Common myeloid progenitor, CD34-positive (primary cell): ENCODE data around the gene ZNF750. TPM values are rescaled to one million over a fixed set of nuclear protein-coding genes. Genes with fewer than 3 reads are reported as not detected.

Experiments
- CTCF ChIA-PET: fragments of 350-600 bp; sonication (Branson Sonifier 250); formaldehyde crosslinking; loops from one replicate; lab custom pipeline; 2021; ENCODE audit warnings: antibody characterized with exemption; lab: Charles Lee
- POLR2A ChIA-PET: fragments of 350-600 bp; sonication (Branson Sonifier 250); formaldehyde crosslinking; loops from one replicate; lab custom pipeline; 2021; ENCODE audit warnings: antibody characterized with exemption; lab: Charles Lee
- DNase-seq, 3 donors: peaks; one replicate each; pipeline versions ENCODE4 v3.0.0 to v3.0.0-alpha.2; 2013
- H3K27ac ChIP-seq, 2 experiments: 1 replicate in 1 of 2; 2 replicates in 1 of 2; pipeline ENCODE4 v1.7.0; 2013; ENCODE audit warnings: inconsistent platforms in 2 of 2, low read length in 2 of 2, mild to moderate bottlenecking in 2 of 2, low read depth in 1 of 2, moderate library complexity in 1 of 2; ENCODE audit not compliant: severe bottlenecking in 2 of 2, insufficient read depth in 1 of 2, poor library complexity in 1 of 2
- H3K27me3 ChIP-seq, 5 experiments: replicated peaks in 2 of 5; 1 replicate in 3 of 5; 2 replicates in 2 of 5; pipeline versions ENCODE4 v1.6.1 to v1.7.0; 2013; ENCODE audit warnings: low read length in 4 of 5, mild to moderate bottlenecking in 2 of 5, moderate library complexity in 2 of 5, inconsistent platforms in 1 of 5; ENCODE audit not compliant: insufficient read depth in 5 of 5, control insufficient read depth in 4 of 5
- H3K36me3 ChIP-seq, 4 experiments: 1 replicate in 2 of 4; 2 replicates in 2 of 4; pipeline versions ENCODE4 v1.6.1 to v1.7.0; 2013; ENCODE audit warnings: low read length in 3 of 4, control low read depth in 1 of 4, mild to moderate bottlenecking in 1 of 4; ENCODE audit not compliant: control insufficient read depth in 4 of 4, insufficient read depth in 4 of 4
- H3K4me1 ChIP-seq, 4 experiments: 1 replicate in 3 of 4; 2 replicates in 1 of 4; pipeline versions ENCODE4 v1.6.1 to v1.7.1; 2013; ENCODE audit warnings: low read length in 3 of 4, mild to moderate bottlenecking in 3 of 4, control low read depth in 1 of 4, inconsistent platforms in 1 of 4, moderate library complexity in 1 of 4; ENCODE audit not compliant: control insufficient read depth in 4 of 4, insufficient read depth in 4 of 4; ENCODE audit errors: control extremely low read depth in 1 of 4
- H3K4me3 ChIP-seq, 7 experiments: 1 replicate in 4 of 7; 2 replicates in 3 of 7; pipeline versions ENCODE4 v1.5.1 to v1.7.0; 2013; ENCODE audit warnings: mild to moderate bottlenecking in 7 of 7, low read length in 6 of 7, moderate library complexity in 6 of 7, inconsistent platforms in 2 of 7, low read depth in 2 of 7, control low read depth in 1 of 7; ENCODE audit not compliant: insufficient read depth in 4 of 7, control insufficient read depth in 1 of 7; ENCODE audit errors: extremely low read depth in 1 of 7
- H3K9me3 ChIP-seq, 5 experiments: 1 replicate in 4 of 5; 2 replicates in 1 of 5; pipeline versions ENCODE4 v1.6.1 to v1.7.1; 2013; ENCODE audit warnings: low read length in 4 of 5, mild to moderate bottlenecking in 2 of 5, inconsistent platforms in 1 of 5, low read depth in 1 of 5, moderate library complexity in 1 of 5; ENCODE audit not compliant: control insufficient read depth in 4 of 5, insufficient read depth in 2 of 5; ENCODE audit errors: control extremely low read depth in 1 of 5
- WGBS: methylation state at CpG from one replicate; pipeline ENCODE4 v1.1.5; 2013; ENCODE audit not compliant: insufficient coverage; 5-methylcytosine and 5-hydroxymethylcytosine counted together
- polyA plus RNA-seq: library from polyadenylated mRNA; unstranded; fragments of 120-200 nt; gene quantifications from one replicate; pipeline ENCODE4 v1.2.1, GENCODE V29; 2013

The ZNF750 gene
- polyA plus RNA-seq, result 0.08 TPM

DNA sequence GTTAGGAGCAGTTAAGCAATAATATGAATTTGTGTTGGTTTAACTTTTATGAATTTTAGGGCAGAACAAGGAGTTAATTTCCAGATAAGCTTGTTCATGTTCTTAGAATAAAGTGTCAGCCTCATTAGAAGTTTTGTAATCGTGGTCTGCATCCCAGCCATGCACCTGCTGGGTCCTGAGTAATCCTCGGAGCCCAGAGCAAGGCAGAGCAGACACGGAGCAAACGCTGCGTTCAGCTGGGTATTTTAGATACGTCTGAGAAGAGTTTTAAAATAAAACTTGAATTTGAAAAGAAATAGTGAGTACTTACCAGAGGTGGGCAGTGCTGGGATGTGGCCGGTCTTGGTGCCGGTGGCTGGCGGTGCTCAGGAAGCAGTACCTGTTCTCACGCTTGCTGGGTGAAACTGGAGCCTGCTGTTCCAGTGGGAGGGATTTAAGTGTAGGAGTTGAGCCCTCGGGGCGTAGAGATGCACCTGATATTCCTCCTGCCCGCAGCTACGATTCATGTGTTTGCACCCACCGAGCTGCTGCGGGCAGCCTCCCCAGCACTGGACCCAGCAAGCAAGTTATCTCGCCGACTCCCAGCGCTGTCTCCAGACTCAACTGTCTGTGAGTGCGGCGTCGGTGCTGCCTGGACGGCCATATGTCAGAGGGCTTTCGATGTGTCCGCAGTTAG is at the start of gene ZNF750:
ZNF750 (minus strand) TSS at position 406 of the 676 bp plus-strand sequence. CDS start 7,568 bp downstream, outside the sequence.
- H3K27me3 ChIP-seq, result no peaks in the 10 kb centered on the region
- H3K4me3 ChIP-seq, result no peak within 1 kb of the TSS
- no peak for DNase-seq
- ChIA-PET CTCF (no interaction called here), POLR2A (no interaction called here)
- H3K27ac ChIP-seq, result no peak within 1 kb of the TSS
- H3K4me1 ChIP-seq, result peaks cover 0 to 4% (median 0%) of the 10 kb centered on the region in 4 experiments
- H3K36me3 ChIP-seq, result peaks cover 0 to 15% (median 2%) of the 10 kb centered on the region in 4 experiments
- H3K9me3 ChIP-seq, result no peaks in the 10 kb centered on the region
- over 99% methylated on average over 19 of the region's 25 CpGs for WGBS

DNA sequence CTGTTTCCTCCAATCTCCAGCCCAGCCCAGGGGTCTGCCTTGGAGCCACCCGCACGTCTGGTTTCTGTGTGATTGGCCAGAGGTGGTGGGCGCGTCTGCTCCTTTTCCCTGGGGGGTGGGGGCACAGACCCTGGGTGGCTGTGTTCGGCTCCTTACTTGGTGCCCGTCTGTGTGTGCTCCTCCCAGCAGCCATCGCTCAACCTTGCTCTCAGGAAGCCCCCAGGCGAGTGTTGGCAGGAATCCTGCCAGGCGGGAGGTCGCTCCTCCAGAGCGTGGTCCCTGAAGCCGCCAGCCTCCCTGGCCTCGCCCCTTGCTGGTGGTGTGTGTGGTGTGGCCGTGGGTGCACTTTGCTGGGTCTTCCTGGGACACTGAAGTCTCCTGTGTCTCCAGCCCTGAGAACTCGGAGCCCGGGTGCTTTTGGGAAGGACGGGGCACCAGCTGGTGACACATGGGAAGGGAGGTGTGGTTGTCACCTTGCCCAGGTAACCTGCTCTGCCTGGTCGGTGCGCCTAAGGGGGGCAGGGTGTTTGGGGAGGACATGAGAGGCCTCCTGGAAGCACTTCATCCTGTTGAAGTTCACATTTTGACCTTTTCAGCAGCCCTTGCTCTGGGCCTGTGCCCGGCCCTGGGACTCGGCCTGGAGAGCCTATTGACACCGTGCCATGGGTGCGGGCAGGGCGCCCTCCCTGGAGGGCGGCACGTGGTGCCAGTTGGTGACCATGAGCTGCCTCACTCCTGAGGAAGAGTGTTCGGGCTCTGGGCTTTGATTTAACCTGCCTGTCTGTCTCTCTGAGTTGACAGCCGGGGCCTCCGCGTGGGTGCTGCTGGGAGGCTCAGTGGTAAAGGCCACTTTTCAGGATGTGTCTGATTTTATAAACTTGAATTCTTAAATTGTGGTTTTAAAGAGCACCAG is 49.0 kb upstream of the ZNF750 start:
- H3K36me3 ChIP-seq, result peaks cover 2 to 23% (median 10%) of the 10 kb centered on the region in 4 experiments
- 91% methylated on average over 22 of the region's 30 CpGs for WGBS
- peaks cover 6 to 63% (median 44%) of the 10 kb centered on the region in 4 experiments for H3K4me1 ChIP-seq
- DNase-seq, result peak in 1 of 3 donors; percentile 53
- no peaks in the 10 kb centered on the region for H3K27me3 ChIP-seq
- ChIA-PET CTCF (no interaction called here), POLR2A (no interaction called here)
- H3K4me3 ChIP-seq, result no peak overlapping the region
- no peaks in the 10 kb centered on the region for H3K9me3 ChIP-seq
- no peak overlapping the region for H3K27ac ChIP-seq

DNA sequence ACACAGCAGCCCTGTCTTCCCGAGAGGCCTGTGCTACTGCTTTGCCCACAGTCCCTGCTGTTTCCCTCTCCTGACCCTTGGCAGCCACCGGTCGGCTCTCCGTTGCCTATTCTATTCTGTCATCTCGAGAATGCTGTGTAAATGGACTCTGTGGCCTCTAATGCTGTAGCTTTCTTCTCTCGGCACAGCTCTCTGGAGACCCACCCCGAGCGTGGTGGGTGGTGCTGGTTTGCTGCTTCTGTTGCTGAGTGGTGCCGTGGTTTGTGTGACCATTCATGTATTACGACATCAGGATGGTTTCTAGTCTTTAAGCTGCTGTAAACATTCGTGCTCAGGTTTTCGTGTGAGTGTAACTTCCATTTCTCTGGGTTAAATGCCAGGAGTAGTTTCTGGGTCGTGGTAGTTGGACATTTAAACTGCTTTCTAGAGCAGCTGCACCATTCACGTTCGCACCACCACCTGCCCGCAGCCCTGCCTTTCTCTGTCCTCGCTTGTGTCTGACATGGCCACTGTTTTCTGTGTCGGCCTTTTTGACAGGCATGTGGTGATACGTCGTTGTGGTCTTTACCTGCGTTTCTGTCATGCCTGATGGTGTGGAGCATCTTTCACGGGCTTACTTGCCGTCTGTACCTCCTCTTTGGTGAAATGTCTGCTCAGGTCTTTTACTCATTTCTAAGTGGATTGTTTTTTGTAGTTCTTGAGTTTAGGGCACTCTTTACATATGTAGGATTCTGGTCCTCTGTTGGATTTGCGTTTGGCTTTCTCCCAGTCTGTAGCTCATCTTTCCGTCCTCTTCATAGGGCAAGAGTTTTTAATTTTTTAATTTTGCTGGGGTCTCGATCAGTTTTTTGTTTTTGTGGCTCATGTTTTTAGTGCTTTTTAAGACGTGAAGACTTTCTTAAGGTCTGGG is 47.7 kb upstream of the ZNF750 start:
- 93% methylated on average over 18 of the region's 27 CpGs for WGBS
- ChIA-PET POLR2A (no interaction called here), CTCF (interaction anchor here (0.7 to 2.7 kb wide), 2 partner anchors 12 to 25 kb away, joined by 3 to 17 read pairs; no protein-coding TSS in a partner anchor)
- Histone ChIP-seq H3K9me3 (no peaks in the 10 kb centered on the region), H3K36me3 (peaks cover 2 to 23% (median 10%) of the 10 kb centered on the region in 4 experiments), H3K27me3 (no peaks in the 10 kb centered on the region), H3K4me3 (no peak overlapping the region), H3K4me1 (peaks cover 6 to 65% (median 45%) of the 10 kb centered on the region in 4 experiments), H3K27ac (no peak overlapping the region)
- DNase-seq, result no peak

DNA sequence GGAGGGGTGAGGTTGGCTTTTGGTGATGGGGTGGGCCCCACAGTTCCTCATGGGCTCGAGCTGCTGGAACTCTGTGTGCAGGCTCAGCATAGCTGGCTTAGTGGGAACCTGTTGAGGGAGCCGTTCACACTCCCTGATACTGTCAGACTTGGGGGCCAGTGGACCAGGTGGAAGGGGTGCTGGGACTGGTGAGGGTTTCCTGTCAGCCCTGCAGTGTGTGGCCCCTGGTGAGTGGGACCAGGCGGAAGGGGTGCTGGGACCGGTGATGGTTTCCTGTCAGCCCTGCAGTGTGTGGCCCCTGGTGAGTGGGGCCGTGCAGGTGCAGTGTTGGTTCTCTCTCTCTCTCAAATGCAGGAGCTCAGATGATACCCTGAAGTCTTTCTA is 45.1 kb upstream of the ZNF750 start:
- H3K27ac ChIP-seq, result peak overlapping the region in 1 of 2 experiments; percentile 44
- POLR2A ChIA-PET, result interaction anchor here (0.5 to 1.4 kb wide), 5 partner anchors 9 to 25 kb away, joined by 3 to 6 read pairs (median 4); no protein-coding TSS in a partner anchor
- WGBS, result 6% methylated on average over 5 of the region's 5 CpGs
- H3K4me3 ChIP-seq, result peak overlapping the region in 3 of 7 experiments; percentile 5 to 17 (median 6)
- peaks cover 0 to 7% (median 3%) of the 10 kb centered on the region in 4 experiments for H3K36me3 ChIP-seq
- H3K27me3 ChIP-seq, result peaks cover 0 to 2% (median 0%) of the 10 kb centered on the region in 5 experiments
- CTCF ChIA-PET, result interaction anchor here (0.7 to 2.7 kb wide), 15 partner anchors 9 to 217 kb away, joined by 3 to 17 read pairs (median 3); no protein-coding TSS in a partner anchor
- peak in 2 of 3 donors; percentile 36 to 61 for DNase-seq
- peaks cover 6 to 84% (median 57%) of the 10 kb centered on the region in 4 experiments for H3K4me1 ChIP-seq
- no peaks in the 10 kb centered on the region for H3K9me3 ChIP-seq

DNA sequence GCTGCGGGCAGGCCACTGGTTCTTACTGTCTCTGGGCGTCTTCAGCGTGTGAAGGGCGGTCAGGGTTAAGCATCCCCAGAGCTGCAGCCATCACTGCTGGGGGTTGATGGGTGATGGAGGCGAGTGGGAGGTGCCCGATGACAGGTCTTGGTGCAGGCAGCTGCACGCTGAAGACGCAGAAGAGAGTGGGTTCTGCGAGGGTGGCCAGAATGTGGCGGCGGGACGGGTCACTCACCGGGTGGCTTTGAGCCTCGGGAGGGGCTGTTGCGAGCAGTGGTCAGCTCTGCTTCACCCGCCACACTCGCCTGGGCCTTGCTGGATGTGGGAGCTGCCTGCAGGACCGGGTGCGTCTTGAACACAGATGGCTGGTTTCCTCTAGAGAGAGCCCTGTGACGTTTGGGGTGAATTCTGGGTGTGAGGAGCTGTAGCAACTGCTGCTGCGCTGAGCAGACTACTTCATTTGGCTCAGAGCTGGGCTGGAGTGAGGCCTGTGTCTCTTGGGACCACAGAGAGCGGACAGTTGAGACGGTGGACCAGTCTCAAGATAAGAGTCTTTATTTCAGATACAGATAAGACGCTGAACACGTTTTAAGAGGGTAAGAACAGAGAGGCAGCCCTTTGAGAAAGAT is 44.6 kb upstream of the ZNF750 start:
- Histone ChIP-seq H3K9me3 (no peaks in the 10 kb centered on the region), H3K36me3 (peaks cover 0 to 3% (median under 1%) of the 10 kb centered on the region in 4 experiments), H3K4me1 (peaks cover 6 to 85% (median 58%) of the 10 kb centered on the region in 4 experiments), H3K4me3 (peak overlapping the region in 3 of 7 experiments; percentile 5 to 17 (median 6)), H3K27me3 (peaks cover 0 to 2% (median 0%) of the 10 kb centered on the region in 5 experiments), H3K27ac (no peak overlapping the region)
- ChIA-PET POLR2A (interaction anchor here (0.5 to 1.0 kb wide), 3 partner anchors 19 to 26 kb away, joined by 3 to 6 read pairs (median 4); no protein-coding TSS in a partner anchor), CTCF (interaction anchor here (0.9 to 2.7 kb wide), 10 partner anchors 9 to 217 kb away, joined by 3 to 17 read pairs (median 4); no protein-coding TSS in a partner anchor)
- DNase-seq, result no peak
- WGBS, result 84% methylated on average over 22 of the region's 25 CpGs
